SH-SY5Y (cell line): Measurements from ENCODE around the gene NEDD4L.

Experiments
- GATA2 ChIP-seq: IDR thresholded peaks from 2 replicates; pipeline ENCODE4 v1.6.1; 2011; ENCODE audit warnings: mild to moderate bottlenecking, low read depth, low read length
- GATA3 ChIP-seq: IDR thresholded peaks from 2 replicates; pipeline ENCODE4 v1.6.1; 2011; ENCODE audit warnings: low read depth, mild to moderate bottlenecking, low read length, moderate library complexity

GRCh38 chr18:58335223-58335622 is 291.2 kb downstream of the NEDD4L start:
- TF ChIP-seq GATA2 (no peak), GATA3 (no peak)
